NCI-H524 treated with DMSO at 0.1 percent for 48 hours (cell line): ENCODE data around the gene ANKMY1.
A peak's percentile ranks its signal among the peaks of the same experiment; 100 is the strongest.

Experiments used
- DNase-seq: peaks from one replicate; lab custom pipeline; 2025; lab: John Stamatoyannopoulos, UW

The ANKMY1 gene

GRCh38 chr2:240434728-240435456 lies 122.9 kb downstream of the ANKMY1 start:
- DNase-seq = peak; percentile 50

GRCh38 chr2:240433973-240434727 lies 123.6 kb downstream of the ANKMY1 start:
- DNase-seq = no peak

- no peak for DNase-seq
Measured at GRCh38 chr2:240432820-240433801, 124.7 kb downstream of the ANKMY1 start.

GRCh38 chr2:240432430-240432819 lies 125.4 kb downstream of the ANKMY1 start:
- DNase-seq = no peak

- DNase-seq = no peak
Measured at GRCh38 chr2:240431661-240432424, 125.9 kb downstream of the ANKMY1 start.

GRCh38 chr2:240431271-240431660 lies 126.5 kb downstream of the ANKMY1 start:
- no peak for DNase-seq

GRCh38 chr2:240430595-240430994 lies 127.2 kb downstream of the ANKMY1 start:
- DNase-seq = no peak

GRCh38 chr2:240429872-240430491 lies 127.8 kb downstream of the ANKMY1 start:
- DNase-seq = no peak
